ENCODE results near the gene SMYD3.
"Not testable (repeated sequence)": the region's sequence is repeated elsewhere in the genome, so short reads cannot be mapped to it uniquely, and the experiment has no call there.

SMYD3 gene

GRCh38 chr1:245983294-245983967 is 523.6 kb downstream of the SMYD3 start:
- Histone ChIP-seq H3K36me3 (replicated peaks) (no peaks in the 10 kb centered on the region), H3K27me3 (ENCODE audit: low read depth) (no peaks in the 10 kb centered on the region), H3K4me3 (no peak overlapping the region), H3K9me3 (no peaks in the 10 kb centered on the region), H3K4me1 (no peaks in the 10 kb centered on the region)
- no peak for DNase-seq (ENCODE audit: low spot score in 2 of 2)
- in situ Hi-C loops (cut with MboI; ENCODE audit: low sequenced_read_pairs), result no loop called here

GRCh38 chr1:245979589-245979988 is 527.5 kb downstream of the SMYD3 start:
- DNase-seq (ENCODE audit: low spot score in 2 of 2), result no peak
- in situ Hi-C loops (cut with MboI; ENCODE audit: low sequenced_read_pairs), result no loop called here
- Histone ChIP-seq H3K9me3 (no peaks in the 10 kb centered on the region), H3K36me3 (replicated peaks) (no peaks in the 10 kb centered on the region), H3K27me3 (ENCODE audit: low read depth) (no peaks in the 10 kb centered on the region), H3K4me3 (no peak overlapping the region), H3K4me1 (no peaks in the 10 kb centered on the region)

- in situ Hi-C loops (cut with MboI; ENCODE audit: low sequenced_read_pairs), result no loop called here
- Histone ChIP-seq H3K27me3 (ENCODE audit: low read depth) (no peaks in the 10 kb centered on the region), H3K36me3 (replicated peaks) (no peaks in the 10 kb centered on the region), H3K4me1 (no peaks in the 10 kb centered on the region), H3K4me3 (no peak overlapping the region), H3K9me3 (no peaks in the 10 kb centered on the region)
- DNase-seq (ENCODE audit: low spot score in 2 of 2), result no peak
These were observed 528.2 kb downstream of the SMYD3 start for GRCh38 chr1:245978915-245979314.

GRCh38 chr1:245972476-245972875 is 534.6 kb downstream of the SMYD3 start:
- no peaks in the 10 kb centered on the region for H3K27me3 ChIP-seq (ENCODE audit: low read depth)
- peaks cover 15% of the 10 kb centered on the region for H3K4me1 ChIP-seq
- H3K9me3 ChIP-seq, result no peaks in the 10 kb centered on the region
- no peak for DNase-seq (ENCODE audit: low spot score in 2 of 2)
- in situ Hi-C loops (cut with MboI; ENCODE audit: low sequenced_read_pairs), result no loop called here
- H3K4me3 ChIP-seq, result no peak overlapping the region
- H3K36me3 ChIP-seq (replicated peaks), result no peaks in the 10 kb centered on the region

GRCh38 chr1:245971711-245972085 is 535.4 kb downstream of the SMYD3 start:
- H3K9me3 ChIP-seq, result no peaks in the 10 kb centered on the region
- in situ Hi-C loops (cut with MboI; ENCODE audit: low sequenced_read_pairs), result no loop called here
- peaks cover 15% of the 10 kb centered on the region for H3K4me1 ChIP-seq
- no peaks in the 10 kb centered on the region for H3K27me3 ChIP-seq (ENCODE audit: low read depth)
- H3K4me3 ChIP-seq, result no peak overlapping the region
- DNase-seq (ENCODE audit: low spot score in 2 of 2), result no peak
- H3K36me3 ChIP-seq (replicated peaks), result no peaks in the 10 kb centered on the region

- H3K9me3 ChIP-seq; DNase-seq (ENCODE audit: low spot score in 2 of 2); in situ Hi-C loops (cut with MboI; ENCODE audit: low sequenced_read_pairs); H3K36me3 ChIP-seq (replicated peaks); H3K27me3 ChIP-seq (ENCODE audit: low read depth); H3K4me3 ChIP-seq: not testable (repeated sequence)
- H3K4me1 ChIP-seq, result peaks cover 15% of the 10 kb centered on the region
These were observed 535.9 kb downstream of the SMYD3 start for GRCh38 chr1:245971076-245971710.

GRCh38 chr1:245969283-245969682 is 537.8 kb downstream of the SMYD3 start:
- Histone ChIP-seq H3K36me3 (replicated peaks) (no peaks in the 10 kb centered on the region), H3K4me3 (no peak overlapping the region), H3K9me3 (no peaks in the 10 kb centered on the region), H3K4me1 (peaks cover 15% of the 10 kb centered on the region), H3K27me3 (ENCODE audit: low read depth) (no peaks in the 10 kb centered on the region)
- in situ Hi-C loops (cut with MboI; ENCODE audit: low sequenced_read_pairs), result no loop called here
- DNase-seq (ENCODE audit: low spot score in 2 of 2), result peak; percentile 19 to 27

GRCh38 chr1:245968775-245969174 is 538.3 kb downstream of the SMYD3 start:
- in situ Hi-C loops (cut with MboI; ENCODE audit: low sequenced_read_pairs), result no loop called here
- Histone ChIP-seq H3K4me3 (no peak overlapping the region), H3K36me3 (replicated peaks) (no peaks in the 10 kb centered on the region), H3K4me1 (peaks cover 15% of the 10 kb centered on the region), H3K27me3 (ENCODE audit: low read depth) (no peaks in the 10 kb centered on the region), H3K9me3 (no peaks in the 10 kb centered on the region)
- no peak for DNase-seq (ENCODE audit: low spot score in 2 of 2)

- H3K9me3 ChIP-seq, result no peaks in the 10 kb centered on the region
- DNase-seq (ENCODE audit: low spot score in 2 of 2), result no peak
- peaks cover 15% of the 10 kb centered on the region for H3K4me1 ChIP-seq
- H3K36me3 ChIP-seq (replicated peaks), result no peaks in the 10 kb centered on the region
- in situ Hi-C loops (cut with MboI; ENCODE audit: low sequenced_read_pairs), result no loop called here
- H3K27me3 ChIP-seq (ENCODE audit: low read depth), result no peaks in the 10 kb centered on the region
- no peak overlapping the region for H3K4me3 ChIP-seq
These were observed 541.7 kb downstream of the SMYD3 start for GRCh38 chr1:245965398-245965797.

GRCh38 chr1:245963649-245964048 is 543.4 kb downstream of the SMYD3 start:
- no peaks in the 10 kb centered on the region for H3K27me3 ChIP-seq (ENCODE audit: low read depth)
- peaks cover 2% of the 10 kb centered on the region for H3K4me1 ChIP-seq
- H3K9me3 ChIP-seq, result no peaks in the 10 kb centered on the region
- in situ Hi-C loops (cut with MboI; ENCODE audit: low sequenced_read_pairs), result no loop called here
- no peak for DNase-seq (ENCODE audit: low spot score in 2 of 2)
- H3K36me3 ChIP-seq (replicated peaks), result no peaks in the 10 kb centered on the region
- no peak overlapping the region for H3K4me3 ChIP-seq

GRCh38 chr1:245962453-245962852 is 544.6 kb downstream of the SMYD3 start:
- in situ Hi-C loops (cut with MboI; ENCODE audit: low sequenced_read_pairs), result no loop called here
- H3K36me3 ChIP-seq (replicated peaks), result no peaks in the 10 kb centered on the region
- no peak for DNase-seq (ENCODE audit: low spot score in 2 of 2)
- no peaks in the 10 kb centered on the region for H3K4me1 ChIP-seq
- no peaks in the 10 kb centered on the region for H3K27me3 ChIP-seq (ENCODE audit: low read depth)
- H3K9me3 ChIP-seq, result no peaks in the 10 kb centered on the region
- H3K4me3 ChIP-seq, result no peak overlapping the region

- in situ Hi-C loops (cut with MboI; ENCODE audit: low sequenced_read_pairs), result no loop called here
These were observed 545.9 kb downstream of the SMYD3 start for GRCh38 chr1:245961137-245961540.

GRCh38 chr1:245960171-245960570 is 546.9 kb downstream of the SMYD3 start:
- H3K4me3 ChIP-seq, result no peak overlapping the region
- H3K36me3 ChIP-seq (replicated peaks), result no peaks in the 10 kb centered on the region
- no peak for DNase-seq (ENCODE audit: low spot score in 2 of 2)
- H3K4me1 ChIP-seq, result no peaks in the 10 kb centered on the region
- no peaks in the 10 kb centered on the region for H3K27me3 ChIP-seq (ENCODE audit: low read depth)
- in situ Hi-C loops (cut with MboI; ENCODE audit: low sequenced_read_pairs), result no loop called here
- H3K9me3 ChIP-seq, result no peaks in the 10 kb centered on the region

More at GRCh38 chr1:245961137-245961540, 545.9 kb downstream of the SMYD3 start:
- H3K27me3 ChIP-seq (ENCODE audit: low read depth), result no peaks in the 10 kb centered on the region
- no peak for DNase-seq (ENCODE audit: low spot score in 2 of 2)
- H3K4me1 ChIP-seq, result no peaks in the 10 kb centered on the region
- H3K4me3 ChIP-seq, result no peak overlapping the region
- H3K36me3 ChIP-seq (replicated peaks), result no peaks in the 10 kb centered on the region
- no peaks in the 10 kb centered on the region for H3K9me3 ChIP-seq

- DNase-seq (ENCODE audit: low spot score in 2 of 2), result no peak
- no peaks in the 10 kb centered on the region for H3K27me3 ChIP-seq (ENCODE audit: low read depth)
- no peaks in the 10 kb centered on the region; the same call in none of the 2 replicates for H3K4me1 ChIP-seq
- in situ Hi-C loops (cut with MboI; ENCODE audit: low sequenced_read_pairs), result no loop called here
- H3K4me3 ChIP-seq, result no peak overlapping the region
- no peaks in the 10 kb centered on the region for H3K9me3 ChIP-seq
- H3K36me3 ChIP-seq (replicated peaks), result no peaks in the 10 kb centered on the region
These were observed 549.1 kb downstream of the SMYD3 start for GRCh38 chr1:245958016-245958415.

All from HAP-1 (cell line).